NB4 (cell line): ENCODE results near the gene PRKCSH.

Experiments used
- CTCF ChIP-seq: IDR thresholded peaks from one replicate; pipeline ENCODE4 v1.5.1; 2012; ENCODE audit warnings: low read depth, low read length
- MAX ChIP-seq: IDR thresholded peaks from 2 replicates; pipeline ENCODE4 v1.6.1; 2011; ENCODE audit warnings: low read depth, low read length
- MYC ChIP-seq: IDR thresholded peaks from 2 replicates; pipeline ENCODE4 v1.6.1; 2011; ENCODE audit warnings: low read depth, low read length
- POLR2A ChIP-seq: IDR thresholded peaks from 2 replicates; pipeline ENCODE4 v1.6.1; 2011; ENCODE audit warnings: mild to moderate bottlenecking; ENCODE audit not compliant: insufficient read length; ENCODE audit errors: extremely low read depth

- TF ChIP-seq CTCF (no peak), MYC (no peak), POLR2A (no peak), MAX (no peak)
These were observed 18.9 kb upstream of the PRKCSH start for GRCh38 chr19:11416346-11417052.
